Suprapubic skin (tissue), 4 donors: Measurements from ENCODE around the gene RSAD2. TPM values are rescaled to one million over a fixed set of nuclear protein-coding genes. Genes with fewer than 3 reads are reported as not detected.

ENCODE experiments used
- DNase-seq, 2 donors: peaks; one replicate each; pipeline ENCODE4 v3.0.0-alpha.2; 2019; ENCODE audit warnings: low spot score in 2 of 2
- H3K27ac ChIP-seq: fragments of 200-600 bp; sonication (generic); one replicate; pipeline ENCODE4 v1.5.1; 2019
- H3K27me3 ChIP-seq: fragments of 200-600 bp; sonication (generic); one replicate; pipeline ENCODE4 v1.5.1; 2019
- H3K36me3 ChIP-seq: fragments of 200-600 bp; sonication (generic); one replicate; pipeline ENCODE4 v1.5.1; 2019
- H3K4me1 ChIP-seq: fragments of 200-600 bp; sonication (generic); one replicate; pipeline ENCODE4 v1.5.1; 2019
- H3K4me3 ChIP-seq: fragments of 200-600 bp; sonication (generic); one replicate; pipeline ENCODE4 v1.5.1; 2019; ENCODE audit warnings: mild to moderate bottlenecking
- H3K9me3 ChIP-seq: fragments of 200-600 bp; sonication (generic); one replicate; pipeline ENCODE4 v1.5.1; 2019
- CTCF ChIP-seq, 2 donors: fragments of 200-600 bp in 1 of 2; fragments of 450-650 bp in 1 of 2; sonication (generic) in 1 of 2; IDR thresholded peaks; one replicate each; pipeline ENCODE4 v1.5.1; 2016 to 2019; ENCODE audit warnings: antibody characterized with exemption in 2 of 2, mild to moderate bottlenecking in 1 of 2, moderate library complexity in 1 of 2
- EP300 ChIP-seq: sonication (generic); formaldehyde crosslinking; IDR thresholded peaks from one replicate; pipeline ENCODE4 v1.6.1; 2017; ENCODE audit warnings: antibody characterized with exemption
- POLR2A ChIP-seq, 2 donors: fragments of 450-650 bp; IDR thresholded peaks; one replicate each; pipeline ENCODE4 v1.6.1; 2017; ENCODE audit warnings: antibody characterized with exemption in 2 of 2, mild to moderate bottlenecking in 2 of 2, moderate library complexity in 2 of 2
- POLR2AphosphoS5 ChIP-seq, 3 donors: sonication (generic); formaldehyde crosslinking; IDR thresholded peaks; one replicate each; pipeline ENCODE4 v1.6.1; 2017; ENCODE audit warnings: antibody characterized with exemption in 3 of 3
- WGBS: methylation state at CpG from one replicate; pipeline ENCODE4 v1.1.5; 2018; 5-methylcytosine and 5-hydroxymethylcytosine counted together
- total RNA-seq, 4 donors: library from RNA; depleted of rRNA; stranded (reverse); fragments of >200 nt; gene quantifications; one replicate each; pipeline ENCODE4 v1.1.0, GENCODE V29; 2016

RSAD2 gene
- total RNA-seq, 4 donors from 2014 or later: 0.24 to 1.5 TPM; not detected in 2

- Histone ChIP-seq H3K27ac (no peak overlapping the region), H3K36me3 (no peaks in the 10 kb centered on the region), H3K9me3 (no peaks in the 10 kb centered on the region), H3K27me3 (no peaks in the 10 kb centered on the region), H3K4me3 (no peak overlapping the region), H3K4me1 (no peaks in the 10 kb centered on the region)
- DNase-seq: peak in 1 of 2 donors; percentile 16
- TF ChIP-seq POLR2A (IDR thresholded peaks at IDR 0.05) (no peak), CTCF (IDR thresholded peaks at IDR 0.05) (no peak), EP300 (no peak), POLR2AphosphoS5 (IDR thresholded peaks at IDR 0.05) (no peak)
- 90% methylated on average over 2 of the region's 2 CpGs for WGBS
Measured at GRCh38 chr2:6937157-6937556, 59.6 kb downstream of the RSAD2 start.

- Histone ChIP-seq H3K27me3 (no peaks in the 10 kb centered on the region), H3K4me1 (no peaks in the 10 kb centered on the region), H3K36me3 (no peaks in the 10 kb centered on the region), H3K27ac (no peak overlapping the region), H3K9me3 (no peaks in the 10 kb centered on the region), H3K4me3 (no peak overlapping the region)
- TF ChIP-seq POLR2AphosphoS5 (IDR thresholded peaks at IDR 0.05) (no peak), CTCF (IDR thresholded peaks at IDR 0.05) (no peak), EP300 (no peak), POLR2A (IDR thresholded peaks at IDR 0.05) (no peak)
- 97% methylated on average over 4 of the region's 4 CpGs for WGBS
- peak in 1 of 2 donors; percentile 16 for DNase-seq
Measured at GRCh38 chr2:6937582-6937981, 60.0 kb downstream of the RSAD2 start.

GRCh38 chr2:6939071-6939470, 61.5 kb downstream of the RSAD2 start:
- Histone ChIP-seq H3K36me3 (no peaks in the 10 kb centered on the region), H3K9me3 (no peaks in the 10 kb centered on the region), H3K27me3 (no peaks in the 10 kb centered on the region), H3K27ac (no peak overlapping the region), H3K4me3 (no peak overlapping the region), H3K4me1 (no peaks in the 10 kb centered on the region)
- no peak for DNase-seq
- WGBS: 73% methylated on average over 2 of the region's 2 CpGs
- TF ChIP-seq POLR2A (IDR thresholded peaks at IDR 0.05): no peak
- no peak for TF ChIP-seq CTCF (IDR thresholded peaks at IDR 0.05)
- TF ChIP-seq POLR2AphosphoS5 (IDR thresholded peaks at IDR 0.05): no peak
- TF ChIP-seq EP300: no peak

GRCh38 chr2:6940820-6941219, 63.2 kb downstream of the RSAD2 start:
- Histone ChIP-seq H3K4me1 (no peaks in the 10 kb centered on the region), H3K27ac (no peak overlapping the region), H3K36me3 (no peaks in the 10 kb centered on the region), H3K27me3 (no peaks in the 10 kb centered on the region), H3K4me3 (no peak overlapping the region), H3K9me3 (no peaks in the 10 kb centered on the region)
- TF ChIP-seq POLR2AphosphoS5 (IDR thresholded peaks at IDR 0.05) (no peak), POLR2A (IDR thresholded peaks at IDR 0.05) (no peak), EP300 (no peak), CTCF (IDR thresholded peaks at IDR 0.05) (no peak)
- DNase-seq: no peak
- 97% methylated on average over 2 of the region's 2 CpGs for WGBS

- no peak overlapping the region for H3K27ac ChIP-seq
- H3K4me3 ChIP-seq: no peak overlapping the region
- H3K36me3 ChIP-seq: no peaks in the 10 kb centered on the region
- DNase-seq: no peak
- WGBS: 95% methylated on average over 10 of the region's 10 CpGs
- TF ChIP-seq EP300: no peak
- no peak for TF ChIP-seq POLR2A (IDR thresholded peaks at IDR 0.05)
- no peak for TF ChIP-seq CTCF (IDR thresholded peaks at IDR 0.05)
- no peak for TF ChIP-seq POLR2AphosphoS5 (IDR thresholded peaks at IDR 0.05)
- no peaks in the 10 kb centered on the region for H3K27me3 ChIP-seq
- H3K4me1 ChIP-seq: no peaks in the 10 kb centered on the region
- H3K9me3 ChIP-seq: no peaks in the 10 kb centered on the region
Measured at GRCh38 chr2:6941299-6942046, 63.9 kb downstream of the RSAD2 start.
